HG03039 (cell line): ENCODE data around the gene GABBR2.

Experiments used
- ATAC-seq: cut with Tn5 transposase; IDR thresholded peaks from one replicate; pipeline ENCODE4 v1.9.1; 2021; ENCODE audit warnings: mild to moderate bottlenecking, moderate library complexity; ENCODE audit not compliant: unreplicated experiment

The GABBR2 gene

GRCh38 chr9:98550206-98550820, 158.4 kb downstream of the GABBR2 start:
- ATAC-seq, result no peak

- ATAC-seq, result no peak
Observed at GRCh38 chr9:98549401-98549800, 159.3 kb downstream of the GABBR2 start.

GRCh38 chr9:98547606-98548005, 161.1 kb downstream of the GABBR2 start:
- no peak for ATAC-seq

DNA sequence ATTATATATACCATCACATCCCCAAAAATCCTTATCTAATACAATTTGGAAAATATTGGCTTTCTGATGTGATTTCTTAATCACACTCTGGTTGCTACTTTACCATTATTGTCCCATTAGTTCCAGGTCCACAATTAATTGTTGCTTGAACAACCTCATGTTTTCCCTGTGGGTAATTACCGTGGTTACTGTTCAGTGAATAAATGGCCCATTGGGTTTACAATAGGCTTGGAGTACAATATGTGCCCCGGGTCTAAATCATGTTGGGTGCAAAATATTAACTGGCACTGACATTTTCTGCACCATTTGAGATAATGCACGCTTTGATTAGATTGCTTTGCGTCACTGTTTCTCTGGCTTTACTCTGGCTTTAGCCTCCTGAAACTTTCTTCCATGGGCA, 163.7 kb downstream of the GABBR2 start:
- ATAC-seq, result no peak

- ATAC-seq, result no peak
Observed at GRCh38 chr9:98541684-98542230, 167.0 kb downstream of the GABBR2 start.

GRCh38 chr9:98540476-98540875, 168.3 kb downstream of the GABBR2 start:
- ATAC-seq, result no peak

DNA sequence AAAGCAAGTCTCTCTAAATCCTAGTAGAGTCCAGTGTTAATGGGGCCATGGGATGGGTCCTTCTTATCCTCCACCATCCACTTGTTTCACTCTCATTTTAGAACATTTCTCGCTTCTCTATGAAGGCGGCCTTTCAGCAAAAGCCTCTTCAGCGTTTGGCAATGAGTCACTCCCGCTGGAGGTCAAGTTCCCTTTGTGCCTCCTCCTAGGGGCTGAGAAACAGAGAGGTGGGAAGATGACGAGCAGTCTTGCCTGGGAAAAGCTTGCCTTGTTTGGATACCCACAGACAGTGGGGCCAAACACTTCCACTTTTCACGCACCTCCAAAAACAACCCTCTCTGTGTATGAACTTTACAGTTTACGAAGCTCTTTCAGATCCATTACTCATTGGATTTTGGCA, 168.8 kb downstream of the GABBR2 start:
- ATAC-seq, result no peak

GRCh38 chr9:98538626-98539031, 170.1 kb downstream of the GABBR2 start:
- ATAC-seq, result no peak

DNA sequence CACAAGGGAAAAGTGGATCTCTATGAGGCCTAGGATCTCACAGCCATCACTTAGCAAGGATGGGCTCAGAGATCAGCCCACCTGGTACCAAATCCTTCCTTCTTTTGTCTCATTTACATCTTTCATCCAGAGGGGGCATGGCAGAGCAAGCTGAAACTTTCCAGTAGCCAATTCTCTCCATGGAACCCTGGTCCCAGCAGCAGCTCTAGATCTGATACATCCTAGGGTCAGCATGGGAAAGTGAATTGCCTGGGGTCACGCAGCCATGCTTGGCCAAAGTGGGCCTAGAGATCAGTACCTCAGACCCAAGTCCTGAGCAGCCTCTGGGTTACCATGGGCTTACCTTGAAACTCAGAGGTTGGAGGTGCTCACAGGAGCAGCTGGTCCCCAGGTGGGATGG, 170.5 kb downstream of the GABBR2 start:
- ATAC-seq, result no peak

GRCh38 chr9:98536542-98537173, 172.1 kb downstream of the GABBR2 start:
- ATAC-seq, result no peak

- no peak for ATAC-seq
Observed at GRCh38 chr9:98533866-98534265, 174.9 kb downstream of the GABBR2 start.

DNA sequence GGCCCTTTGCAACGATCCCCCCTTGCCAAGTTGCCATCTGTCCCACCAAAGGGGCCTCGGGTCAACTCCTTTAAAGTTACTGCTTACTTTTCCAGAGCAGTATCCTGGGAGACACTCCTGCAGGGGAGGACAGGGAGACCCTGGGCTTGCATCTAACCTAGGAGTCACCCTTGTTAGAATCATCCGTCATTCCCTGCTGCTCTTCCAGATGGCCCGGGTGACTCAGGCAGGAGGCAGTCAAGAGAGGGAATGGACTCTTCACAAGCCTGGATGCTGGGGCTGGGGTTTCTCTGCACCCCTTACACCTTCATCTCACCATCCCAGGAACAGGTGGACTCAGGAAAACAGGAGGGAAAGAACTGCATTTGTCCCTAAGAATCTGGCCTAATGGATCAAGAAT, 175.6 kb downstream of the GABBR2 start:
- ATAC-seq, result no peak

- ATAC-seq, result no peak
Observed at GRCh38 chr9:98532574-98532973, 176.2 kb downstream of the GABBR2 start.

- ATAC-seq, result no peak
Observed at GRCh38 chr9:98532147-98532546, 176.6 kb downstream of the GABBR2 start.

DNA sequence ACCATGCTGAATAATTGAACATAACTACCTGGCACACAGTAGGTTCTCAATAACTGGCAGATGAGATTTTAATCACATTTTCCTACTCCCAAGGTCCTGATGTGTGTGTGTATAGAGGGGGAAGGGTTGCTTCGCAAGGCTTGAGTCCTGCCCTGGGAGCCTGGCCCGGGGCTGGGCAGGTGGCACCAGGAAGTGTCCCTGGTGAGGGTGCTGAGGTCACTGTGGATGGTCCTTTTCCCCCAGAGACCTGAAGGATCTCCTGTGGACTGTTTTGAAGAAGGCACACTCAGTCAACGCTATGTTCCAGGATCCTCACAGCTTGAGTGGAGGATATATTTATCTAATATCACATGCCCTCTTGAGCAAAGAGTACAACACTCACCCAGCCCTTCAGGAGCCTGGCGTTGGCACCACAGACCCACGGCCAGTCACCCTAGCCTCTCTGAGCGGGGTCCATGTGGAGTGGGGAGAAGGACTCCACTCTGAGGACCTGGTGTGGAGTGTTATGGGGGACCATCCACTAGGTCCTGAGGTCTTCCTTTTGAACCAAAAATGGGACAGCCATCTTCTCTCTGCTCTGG, 177.8 kb downstream of the GABBR2 start:
- ATAC-seq, result no peak

DNA sequence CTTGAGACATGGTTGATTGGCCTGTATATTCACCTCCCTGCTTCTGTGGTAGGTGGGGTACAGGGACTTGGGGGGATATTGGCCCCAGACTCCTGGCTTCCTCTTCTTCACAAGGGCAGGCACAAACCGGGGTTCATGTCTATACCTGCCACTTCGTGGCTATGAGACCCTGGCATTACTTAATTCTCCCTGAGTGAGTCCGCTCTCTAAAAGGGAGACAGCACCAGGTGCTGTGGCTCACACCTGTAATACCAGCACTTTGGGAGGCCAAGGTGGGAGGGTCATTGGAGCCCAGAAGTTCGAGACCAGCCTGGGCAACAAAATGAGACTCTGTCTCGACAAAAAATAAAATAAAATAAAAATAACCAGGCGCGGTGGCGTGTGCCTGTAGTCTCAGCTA, 178.5 kb downstream of the GABBR2 start:
- no peak for ATAC-seq

GRCh38 chr9:98529841-98530240, 178.9 kb downstream of the GABBR2 start:
- ATAC-seq, result no peak

DNA sequence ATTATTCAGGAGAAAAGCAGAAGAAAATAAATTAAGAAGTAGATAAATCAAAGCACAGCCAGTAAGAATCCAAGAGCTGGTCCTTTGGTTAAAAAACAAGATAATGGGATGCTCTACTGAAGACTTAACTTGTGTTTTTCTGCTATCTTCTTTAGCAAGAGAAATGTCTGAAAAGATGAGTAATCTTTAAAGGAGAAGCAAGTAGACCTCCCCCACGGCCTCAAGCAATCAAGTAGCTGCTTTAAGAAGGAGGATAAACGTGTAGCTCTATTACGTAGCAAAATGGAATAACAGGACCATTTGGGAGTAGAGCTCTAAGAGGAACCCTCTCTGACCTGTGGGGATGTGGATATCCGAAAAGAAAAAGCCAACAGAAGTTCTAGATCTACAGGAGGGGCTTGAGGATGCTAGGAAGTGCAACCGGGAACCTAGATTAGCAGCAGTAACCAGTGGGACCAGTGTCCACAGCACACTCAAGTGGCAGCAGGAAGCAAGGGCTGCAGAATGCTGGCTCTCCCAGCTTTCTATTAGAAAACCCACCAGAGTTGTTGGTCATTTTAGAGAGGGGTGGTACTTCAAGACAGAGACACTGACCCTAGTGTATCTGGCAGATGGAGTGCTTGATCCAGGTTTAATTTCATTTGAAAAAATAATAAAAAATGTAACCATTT, 185.4 kb downstream of the GABBR2 start:
- no peak for ATAC-seq

DNA sequence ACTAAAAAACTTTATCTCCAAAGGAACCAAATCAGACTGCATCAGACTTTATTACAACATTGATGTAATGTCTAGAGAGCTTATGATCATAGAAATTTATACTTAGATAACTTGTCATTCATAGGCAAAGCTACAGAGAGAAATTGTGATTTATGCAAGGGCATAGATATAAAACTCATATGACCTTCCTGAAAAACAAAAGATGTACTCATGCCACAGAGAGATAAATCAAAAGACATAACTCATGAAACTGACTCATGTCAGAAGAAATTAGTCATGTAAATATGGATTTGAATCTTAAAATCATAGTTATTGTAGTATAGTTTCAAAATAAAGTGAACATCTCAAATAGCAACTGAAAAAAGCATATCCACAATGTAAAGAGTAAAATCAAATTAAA, 186.2 kb downstream of the GABBR2 start:
- no peak for ATAC-seq

DNA sequence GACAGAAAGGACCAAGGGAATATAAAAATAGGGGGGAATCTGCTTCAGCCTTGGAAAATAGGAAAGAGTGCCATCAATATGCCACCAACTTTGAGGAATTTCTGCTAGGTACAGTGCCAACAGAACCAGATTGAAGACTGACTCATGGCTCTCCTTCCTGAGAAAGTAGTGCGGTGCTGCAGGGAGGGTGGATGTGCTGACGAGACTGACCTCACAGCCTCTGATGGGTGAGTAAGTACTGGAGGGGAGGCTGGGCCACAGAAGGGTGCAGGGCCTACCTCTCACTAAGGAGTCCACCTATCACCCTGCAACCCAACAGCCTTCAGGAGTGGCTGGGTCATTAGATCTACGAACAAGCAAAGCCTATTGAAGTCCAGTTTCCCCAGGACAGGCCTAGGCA, 187.6 kb downstream of the GABBR2 start:
- no peak for ATAC-seq

- ATAC-seq, result no peak
Observed at GRCh38 chr9:98520221-98520960, 188.3 kb downstream of the GABBR2 start.
